NB4 (cell line): Measurements from ENCODE around the gene PARD6B.

Source experiments
- CTCF ChIP-seq: IDR thresholded peaks from one replicate; pipeline ENCODE4 v1.5.1; 2012; ENCODE audit warnings: low read depth, low read length
- POLR2A ChIP-seq: IDR thresholded peaks from 2 replicates; pipeline ENCODE4 v1.6.1; 2011; ENCODE audit warnings: mild to moderate bottlenecking; ENCODE audit not compliant: insufficient read length; ENCODE audit errors: extremely low read depth

GRCh38 chr20:50690650-50691572 is 40.5 kb upstream of the PARD6B start, which contains the start of gene RIPOR3:
- no peak for TF ChIP-seq CTCF
- no peak for TF ChIP-seq POLR2A
